Panc1 (cell line): ENCODE data around the gene FRY. TPM values are rescaled to one million over a fixed set of nuclear protein-coding genes. Genes with fewer than 3 reads are reported as not detected.

Experiments
- ATAC-seq: fragments of 200-7000 bp; cut with Tn5 transposase; 2 replicates; pipeline ENCODE4 v1.9.1; 2020; ENCODE audit warnings: mild to moderate bottlenecking, moderate library complexity
- BruUV-seq: library from RNA; stranded (reverse); fragments of 400-500 nt; replicated peaks from 2 replicates; lab custom pipeline; 2021; lab: Mats Ljungman, UMichigan
- CTCF ChIA-PET: fragments of 300-600 bp; sonication (Branson Sonifier 250); formaldehyde crosslinking; loops from one replicate; lab custom pipeline; 2022; ENCODE audit warnings: antibody characterized with exemption; lab: Charles Lee
- POLR2A ChIA-PET: fragments of 300-600 bp; sonication (Branson Sonifier 250); formaldehyde crosslinking; loops from one replicate; lab custom pipeline; 2022; ENCODE audit warnings: antibody characterized with exemption; lab: Charles Lee
- DNase-seq: peaks from one replicate; pipeline ENCODE4 v3.0.0-alpha.2; 2010; ENCODE audit warnings: low read depth, low spot score
- H3K27ac ChIP-seq: 2 replicates; pipeline ENCODE4 v1.5.1; 2011; ENCODE audit warnings: mild to moderate bottlenecking, low read length, inconsistent platforms
- H3K27me3 ChIP-seq: fragments of 200-500 bp; sonication (Bioruptor generic); 2 replicates; pipeline ENCODE4 v1.6.0; 2014; ENCODE audit warnings: low read length, inconsistent platforms; ENCODE audit not compliant: control insufficient read depth, insufficient read depth
- H3K36me3 ChIP-seq: fragments of 200-500 bp; sonication (Bioruptor generic); 2 replicates; pipeline ENCODE4 v1.5.1; 2014; ENCODE audit warnings: inconsistent platforms, mild to moderate bottlenecking, low read length, moderate library complexity; ENCODE audit not compliant: control insufficient read depth, insufficient read depth
- H3K4me1 ChIP-seq: 2 replicates; pipeline ENCODE4 v1.5.1; 2011; ENCODE audit warnings: inconsistent platforms, mild to moderate bottlenecking, low read length, moderate library complexity; ENCODE audit not compliant: control insufficient read depth, insufficient read depth
- H3K4me3 ChIP-seq, 2 experiments: 2 replicates each; pipeline ENCODE4 v1.5.1; 2011 to 2012; ENCODE audit warnings: low read depth in 2 of 2, low read length in 2 of 2, mild to moderate bottlenecking in 2 of 2, inconsistent platforms in 1 of 2, moderate library complexity in 1 of 2
- H3K9me3 ChIP-seq: fragments of 200-500 bp; sonication (Bioruptor generic); 2 replicates; pipeline ENCODE4 v1.5.1; 2014; ENCODE audit warnings: low read depth, mild to moderate bottlenecking, inconsistent platforms, low read length, moderate library complexity; ENCODE audit not compliant: control insufficient read depth, insufficient read depth
- CTCF ChIP-seq: fragments of 450-650 bp; IDR thresholded peaks from 2 replicates; pipeline ENCODE4 v1.5.1; 2017; ENCODE audit warnings: mild to moderate bottlenecking
- POLR2AphosphoS5 ChIP-seq: IDR thresholded peaks from 2 replicates; pipeline ENCODE4 v1.6.1; 2012; ENCODE audit warnings: mild to moderate bottlenecking, low read depth, low read length, moderate library complexity
- REST ChIP-seq, 2 experiments: IDR thresholded peaks; 2 replicates each; pipeline ENCODE4 v1.6.1; 2011 to 2012; ENCODE audit warnings: low read depth in 2 of 2, control low read depth in 1 of 2, low read length in 1 of 2, mild to moderate bottlenecking in 1 of 2, moderate library complexity in 1 of 2; ENCODE audit not compliant: insufficient read depth in 1 of 2
- SIN3A ChIP-seq: IDR thresholded peaks from 2 replicates; pipeline ENCODE4 v1.6.1; 2012; ENCODE audit warnings: low read depth, mild to moderate bottlenecking, low read length, moderate library complexity, borderline replicate concordance; ENCODE audit not compliant: insufficient read depth
- TCF7L2 ChIP-seq: IDR thresholded peaks from 2 replicates; pipeline ENCODE4 v1.6.1; 2011; ENCODE audit warnings: mild to moderate bottlenecking, low read depth, low read length, inconsistent platforms
- in situ Hi-C: cut with HindIII; loops from 2 replicates; pipeline ENCODE4 v1.10.0; 2016; ENCODE audit warnings: low sequenced_read_pairs, low pct_unique_long_range_greater_than_20kb
- intact Hi-C: fragments of 100-400 bp; cut with micrococcal nuclease; formaldehyde crosslinking; loops from one replicate; pipeline ENCODE4 v1.10.0; 2022; ENCODE audit not compliant: unreplicated experiment
- total RNA-seq: library from RNA; stranded (reverse); gene quantifications from one replicate; pipeline ENCODE4 v1.2.1, GENCODE V29; 2021; ENCODE audit not compliant: unreplicated experiment

Gene FRY
- total RNA-seq, 1 experiment from 2014 or later = 0.18 TPM

GRCh38 chr13:32216281-32216680, 184.7 kb downstream of the FRY start:
- intact Hi-C loops = no loop called here
- in situ Hi-C loops = no loop called here
- BruUV-seq = no TSS peak
- Histone ChIP-seq H3K36me3 (no peaks in the 10 kb centered on the region), H3K27ac (no peak overlapping the region), H3K27me3 (no peaks in the 10 kb centered on the region), H3K4me3 (no peak overlapping the region), H3K4me1 (no peaks in the 10 kb centered on the region), H3K9me3 (no peaks in the 10 kb centered on the region)
- CTCF ChIA-PET = no interaction called here
- DNase-seq = no peak
- POLR2A ChIA-PET = interaction anchor here (0.6 kb wide), 1 partner anchor 8 kb away, joined by 3 read pairs; no protein-coding TSS in a partner anchor
- ATAC-seq = no peak
- TF ChIP-seq CTCF (no peak), REST (IDR thresholded peaks at IDR 0.05; ENCODE audit: insufficient read depth in 1 of 2, low read depth in 2 of 2, low read length in 1 of 2) (no peak), POLR2AphosphoS5 (no peak), TCF7L2 (no peak), SIN3A (no peak)

- H3K4me1 ChIP-seq = no peaks in the 10 kb centered on the region
- no peak overlapping the region for H3K27ac ChIP-seq
- H3K9me3 ChIP-seq = no peaks in the 10 kb centered on the region
- BruUV-seq = no TSS peak
- no peaks in the 10 kb centered on the region for H3K36me3 ChIP-seq
- H3K27me3 ChIP-seq = no peaks in the 10 kb centered on the region
- TF ChIP-seq TCF7L2 = no peak
- TF ChIP-seq POLR2AphosphoS5 = no peak
- no peak for TF ChIP-seq SIN3A
- no peak for TF ChIP-seq CTCF
- TF ChIP-seq REST (IDR thresholded peaks at IDR 0.05; ENCODE audit: insufficient read depth in 1 of 2, low read depth in 2 of 2, low read length in 1 of 2) = no peak
- CTCF ChIA-PET = no interaction called here
- ATAC-seq (no peak), DNase-seq (no peak)
- intact Hi-C loops = no loop called here
- POLR2A ChIA-PET = no interaction called here
- H3K4me3 ChIP-seq = no peak overlapping the region
- in situ Hi-C loops = no loop called here
These were observed 190.6 kb downstream of the FRY start for GRCh38 chr13:32222046-32222676.
